Breast epithelium (tissue), 4 donors: ENCODE measurements around the gene UCP2. TPM values are rescaled to one million over a fixed set of nuclear protein-coding genes. Genes with fewer than 3 reads are reported as not detected.

Experiments
- DNase-seq, 2 donors: peaks; one replicate each; pipeline ENCODE4 v3.0.0-alpha.2; 2019; ENCODE audit warnings: low spot score in 2 of 2
- H3K27ac ChIP-seq, 2 donors: fragments of 200-600 bp; sonication (generic) in 1 of 2; one replicate each; pipeline ENCODE4 v1.5.1; 2016 to 2019; ENCODE audit warnings: mild to moderate bottlenecking in 1 of 2
- H3K27me3 ChIP-seq, 2 donors: fragments of 200-600 bp; sonication (generic) in 1 of 2; one replicate each; pipeline versions ENCODE4 v1.5.1 to v1.6.0; 2017 to 2019; ENCODE audit warnings: control low read depth in 1 of 2, mild to moderate bottlenecking in 1 of 2
- H3K36me3 ChIP-seq: fragments of 200-600 bp; one replicate; pipeline ENCODE4 v1.5.1; 2019
- H3K4me1 ChIP-seq, 2 donors: fragments of 200-600 bp; sonication (generic); one replicate each; pipeline ENCODE4 v1.5.1; 2016 to 2019; ENCODE audit warnings: control low read depth in 1 of 2
- H3K4me3 ChIP-seq, 3 donors: fragments of 200-600 bp; sonication (generic); 1 replicate in 2 of 3; 2 replicates in 1 of 3; pipeline ENCODE4 v1.5.1; 2016 to 2019; ENCODE audit warnings: mild to moderate bottlenecking in 3 of 3, moderate library complexity in 2 of 3
- H3K9me3 ChIP-seq, 2 donors: fragments of 200-600 bp; sonication (generic) in 1 of 2; one replicate each; pipeline ENCODE4 v1.5.1; 2016 to 2019; ENCODE audit warnings: control low read depth in 1 of 2
- CTCF ChIP-seq, 3 donors: fragments of 450-650 bp; IDR thresholded peaks; one replicate each; pipeline ENCODE4 v1.5.1; 2016 to 2017; ENCODE audit warnings: antibody characterized with exemption in 3 of 3, mild to moderate bottlenecking in 3 of 3, moderate library complexity in 3 of 3
- POLR2A ChIP-seq: fragments of 450-650 bp; IDR thresholded peaks from one replicate; pipeline ENCODE4 v1.6.1; 2016; ENCODE audit warnings: antibody characterized with exemption, mild to moderate bottlenecking, moderate library complexity
- POLR2AphosphoS5 ChIP-seq, 3 donors: sonication (generic); formaldehyde crosslinking; IDR thresholded peaks; one replicate each; pipeline ENCODE4 v1.6.1; 2017; ENCODE audit warnings: antibody characterized with exemption in 3 of 3
- intact Hi-C: fragments of 100-400 bp; cut with DNase I; formaldehyde crosslinking; loops from one replicate; pipeline ENCODE4 v1.15.1; 2023; ENCODE audit warnings: low total_unique reads
- total RNA-seq, 3 donors: library from RNA; depleted of rRNA; stranded (reverse); fragments of >200 nt; gene quantifications; one replicate each; pipeline ENCODE4 v1.1.0, GENCODE V29; 2016

Gene UCP2
- total RNA-seq, 3 donors from 2014 or later: 28.2 to 82.4 (median 45.2) TPM

GRCh38 chr11:73975479-73975757, 7.2 kb downstream of the UCP2 start:
- H3K36me3 ChIP-seq: no peaks in the 10 kb centered on the region
- no peak overlapping the region for H3K27ac ChIP-seq
- H3K27me3 ChIP-seq: no peaks in the 10 kb centered on the region
- no peaks in the 10 kb centered on the region for H3K9me3 ChIP-seq
- intact Hi-C loops: no loop called here
- H3K4me1 ChIP-seq: no peaks in the 10 kb centered on the region
- TF ChIP-seq POLR2A: no peak
- no peak for TF ChIP-seq POLR2AphosphoS5 (IDR thresholded peaks at IDR 0.05)
- TF ChIP-seq CTCF (IDR thresholded peaks at IDR 0.05): no peak
- no peak overlapping the region for H3K4me3 ChIP-seq
- DNase-seq: peak in 1 of 2 donors; percentile 47

- no peak overlapping the region for H3K4me3 ChIP-seq
- TF ChIP-seq POLR2A (no peak), POLR2AphosphoS5 (IDR thresholded peaks at IDR 0.05) (no peak)
- no peaks in the 10 kb centered on the region for H3K36me3 ChIP-seq
- no peaks in the 10 kb centered on the region for H3K9me3 ChIP-seq
- intact Hi-C loops: no loop called here
- peak in 1 of 2 donors; percentile 27 for DNase-seq
- no peaks in the 10 kb centered on the region for H3K27me3 ChIP-seq
- no peaks in the 10 kb centered on the region for H3K4me1 ChIP-seq
- no peak overlapping the region for H3K27ac ChIP-seq
Observed at GRCh38 chr11:73974604-73975478, 7.8 kb downstream of the UCP2 start.

- DNase-seq: peak in 1 of 2 donors; percentile 45
- Histone ChIP-seq H3K27ac (no peak overlapping the region), H3K27me3 (no peaks in the 10 kb centered on the region), H3K36me3 (no peaks in the 10 kb centered on the region), H3K4me1 (no peaks in the 10 kb centered on the region), H3K9me3 (no peaks in the 10 kb centered on the region), H3K4me3 (no peak overlapping the region)
- intact Hi-C loops: no loop called here
- TF ChIP-seq CTCF (IDR thresholded peaks at IDR 0.05) (no peak), POLR2A (no peak), POLR2AphosphoS5 (IDR thresholded peaks at IDR 0.05) (no peak)
Observed at GRCh38 chr11:73972620-73973449, 9.8 kb downstream of the UCP2 start.

- no peak for TF ChIP-seq CTCF (IDR thresholded peaks at IDR 0.05)
- TF ChIP-seq POLR2A: no peak
- no peak for TF ChIP-seq POLR2AphosphoS5 (IDR thresholded peaks at IDR 0.05)
- Histone ChIP-seq H3K36me3 (no peaks in the 10 kb centered on the region), H3K27me3 (no peaks in the 10 kb centered on the region), H3K9me3 (no peaks in the 10 kb centered on the region), H3K4me3 (no peak overlapping the region), H3K27ac (no peak overlapping the region), H3K4me1 (no peaks in the 10 kb centered on the region)
- intact Hi-C loops: no loop called here
- DNase-seq: peak in 1 of 2 donors; percentile 3
Observed at GRCh38 chr11:73972187-73972586, 10.5 kb downstream of the UCP2 start.

GRCh38 chr11:73971175-73971719, 11.4 kb downstream of the UCP2 start:
- H3K4me1 ChIP-seq: no peaks in the 10 kb centered on the region
- TF ChIP-seq POLR2AphosphoS5 (IDR thresholded peaks at IDR 0.05) (no peak), POLR2A (no peak), CTCF (IDR thresholded peaks at IDR 0.05) (no peak)
- no peak overlapping the region for H3K4me3 ChIP-seq
- DNase-seq: peak in 1 of 2 donors; percentile 33
- H3K9me3 ChIP-seq: no peaks in the 10 kb centered on the region
- H3K36me3 ChIP-seq: no peaks in the 10 kb centered on the region
- intact Hi-C loops: no loop called here
- no peak overlapping the region for H3K27ac ChIP-seq
- H3K27me3 ChIP-seq: no peaks in the 10 kb centered on the region
